ENCODE results near the gene ZNF658.
"Not testable (repeated sequence)": the region's sequence is repeated elsewhere in the genome, so short reads cannot be mapped to it uniquely, and the experiment has no call there.

The ZNF658 gene

GRCh38 chr9:66900490-66901131 lies at the start of gene ZNF658:
Gene ZNF658, plus strand, starts transcription at chr9:66900725. Its CDS starts 2,837 bp downstream, at chr9:66903562.
- FAIRE-seq = not testable (repeated sequence)

GRCh38 chr9:66861732-66862131 lies 38.8 kb upstream of the ZNF658 start:
- not testable (repeated sequence) for FAIRE-seq

GRCh38 chr9:66868660-66869059 lies 31.9 kb upstream of the ZNF658 start:
- not testable (repeated sequence) for FAIRE-seq

- FAIRE-seq = not testable (repeated sequence)
Measured at GRCh38 chr9:66880605-66881004, 19.9 kb upstream of the ZNF658 start.

GRCh38 chr9:66881847-66882246 lies 18.7 kb upstream of the ZNF658 start:
- FAIRE-seq = not testable (repeated sequence)

- FAIRE-seq = not testable (repeated sequence)
Measured at GRCh38 chr9:66890334-66890733, 10.2 kb upstream of the ZNF658 start.

- not testable (repeated sequence) for FAIRE-seq
Measured at GRCh38 chr9:66901141-66901540, 616 bp downstream of the ZNF658 start.

- not testable (repeated sequence) for FAIRE-seq
Measured at GRCh38 chr9:66909560-66909959, 9.0 kb downstream of the ZNF658 start.

GRCh38 chr9:66920072-66920471 lies 19.5 kb downstream of the ZNF658 start:
- FAIRE-seq = not testable (repeated sequence)

GRCh38 chr9:66936194-66936870 lies 35.8 kb downstream of the ZNF658 start:
- not testable (repeated sequence) for FAIRE-seq

GRCh38 chr9:66937662-66938061 lies 37.1 kb downstream of the ZNF658 start:
- FAIRE-seq = not testable (repeated sequence)

- not testable (repeated sequence) for FAIRE-seq
Measured at GRCh38 chr9:66938322-66938721, 37.8 kb downstream of the ZNF658 start.

- not testable (repeated sequence) for FAIRE-seq
Measured at GRCh38 chr9:66939878-66940830, 39.6 kb downstream of the ZNF658 start.

- FAIRE-seq = not testable (repeated sequence)
Measured at GRCh38 chr9:66942400-66943155, 42.1 kb downstream of the ZNF658 start.

GRCh38 chr9:66952576-66952975 lies 52.1 kb downstream of the ZNF658 start:
- FAIRE-seq = not testable (repeated sequence)
